H1 (cell line): ENCODE data around the gene FAM221B. TPM values are rescaled to one million over a fixed set of nuclear protein-coding genes. Genes with fewer than 3 reads are reported as not detected.

Experiments
- ASH2L ChIP-seq: fragments of 200-600, 300-600 bp; sonication (generic); IDR thresholded peaks from one replicate; pipeline ENCODE4 v1.7.1; 2017; ENCODE audit warnings: low read length
- CREB1 ChIP-seq: IDR thresholded peaks from 2 replicates; pipeline ENCODE4 v1.6.1; 2012; ENCODE audit warnings: inconsistent platforms
- CTCF ChIP-seq, 3 experiments: IDR thresholded peaks; 1 replicate in 2 of 3; 2 replicates in 1 of 3; pipeline versions ENCODE4 v1.5.1 to v1.6.1; 2011; ENCODE audit warnings: low read length in 3 of 3, mild to moderate bottlenecking in 3 of 3, inconsistent platforms in 2 of 3, low read depth in 1 of 3, moderate library complexity in 1 of 3; ENCODE audit not compliant: insufficient read depth in 1 of 3; ENCODE audit errors: control extremely low read depth in 1 of 3
- E2F6 ChIP-seq: IDR thresholded peaks from 2 replicates; pipeline ENCODE4 v1.6.1; 2012; ENCODE audit warnings: inconsistent platforms
- GTF2F1 ChIP-seq: IDR thresholded peaks from 2 replicates; pipeline ENCODE4 v1.6.1; 2012; ENCODE audit warnings: low read depth, low read length, improper control_type of control experiment, borderline replicate concordance
- PHF8 ChIP-seq: fragments of 200-600 bp; sonication (generic); conservative IDR thresholded peaks from 2 replicates; pipeline ENCODE4 v1.7.1; 2012; ENCODE audit warnings: low read depth, mild to moderate bottlenecking, inconsistent platforms, low read length, moderate library complexity
- POLR2AphosphoS5 ChIP-seq: IDR thresholded peaks from 2 replicates; pipeline ENCODE4 v1.6.1; 2011; ENCODE audit warnings: low read depth, low read length
- SIRT6 ChIP-seq: IDR thresholded peaks from one replicate; pipeline ENCODE4 v1.7.1; 2012; ENCODE audit warnings: low read length, inconsistent platforms
- SP1 ChIP-seq: IDR thresholded peaks from 2 replicates; pipeline ENCODE4 v1.6.1; 2011; ENCODE audit warnings: low read depth, low read length
- SP4 ChIP-seq: IDR thresholded peaks from 2 replicates; pipeline ENCODE4 v1.6.1; 2012; ENCODE audit warnings: low read length, inconsistent platforms
- TAF1 ChIP-seq: IDR thresholded peaks from 2 replicates; pipeline ENCODE4 v1.6.1; 2011; ENCODE audit warnings: mild to moderate bottlenecking, low read depth, low read length
- TEAD4 ChIP-seq: IDR thresholded peaks from 2 replicates; pipeline ENCODE4 v1.6.1; 2012; ENCODE audit warnings: low read depth, low read length, inconsistent platforms, mixed read lengths
- YY1 ChIP-seq: IDR thresholded peaks from 2 replicates; pipeline ENCODE4 v1.6.1; 2011; ENCODE audit warnings: low read depth, mild to moderate bottlenecking, low read length
- polyA plus RNA-seq, 7 experiments: library from polyadenylated mRNA; depleted of rRNA in 3 of 7; stranded (reverse) in 5 of 7; unstranded in 2 of 7; fragments of >200 nt in 5 of 7; fragments of 200-250 nt in 2 of 7; gene quantifications; 1 replicate in 5 of 7; 2 replicates in 1 of 7; 4 replicates in 1 of 7; pipeline versions ENCODE4 v1.2.1 to v1.2.3, GENCODE V29; 2011 to 2013; ENCODE audit warnings: missing spikeins in 2 of 7, mixed read lengths in 2 of 7
- total RNA-seq: library from RNA; stranded (reverse); fragmentation: NEBNext Ultra II Directional; extraction: Animal tissue kit (Norgen Biotek cat#: 25700); gene quantifications from 2 replicates; pipeline ENCODE4 v1.2.1, GENCODE V29; 2021

Gene FAM221B
- total and polyA plus RNA-seq, 2 of the 8 experiments (the other 6 are each of a cell fraction or from before 2014, with no cell fraction given), result not detected

- TF ChIP-seq CTCF (IDR thresholded peaks at IDR 0.05; ENCODE audit: control extremely low read depth in 1 of 3, insufficient read depth in 1 of 3, low read depth in 1 of 3, low read length in 3 of 3) (no peak), POLR2AphosphoS5 (no peak; the same call in 1 of the 2 replicates), ASH2L (peak; percentile 56), TEAD4 (no peak), SIRT6 (no peak), TAF1 (peak; percentile 72), SP4 (peak; percentile 55; the same call in 1 of the 2 replicates), GTF2F1 (no peak), YY1 (peak; percentile 71), CREB1 (peak; percentile 34; the same call in 1 of the 2 replicates), SP1 (peak; percentile 81), PHF8 (peak; percentile 93), E2F6 (peak; percentile 52; the same call in 1 of the 2 replicates)
These were observed 13.5 kb downstream of the FAM221B start, which contains the start of gene HINT2 (continued) for GRCh38 chr9:35814841-35815543.
